Left ventricle myocardium superior (tissue), 1 donor: ENCODE data around the gene L3HYPDH. TPM values are rescaled to one million over a fixed set of nuclear protein-coding genes. Genes with fewer than 3 reads are reported as not detected.

Experiments
- ATAC-seq: fragments of 200-7000 bp; cut with Tn5 transposase; one replicate; pipeline ENCODE4 v1.9.1; 2020; ENCODE audit warnings: mild to moderate bottlenecking, moderate library complexity
- DNase-seq: peaks from one replicate; pipeline ENCODE4 v3.0.0-alpha.2; 2020
- intact Hi-C: fragments of 100-400 bp; cut with micrococcal nuclease; formaldehyde crosslinking; loops from one replicate; pipeline ENCODE4 v1.11.0; 2022
- total RNA-seq: library from RNA; stranded (reverse); fragmentation: NEBNext Ultra II Directional; extraction: Animal tissue kit (Norgen Biotek cat#: 25700); gene quantifications from one replicate; pipeline ENCODE4 v1.2.1, GENCODE V29; 2021
- donor health status: DM: no; HTN: yes; CAD: no; lungs with severe emphysema.

The L3HYPDH gene
- total RNA-seq, 1 donor from 2014 or later: 11.3 TPM

- intact Hi-C loops: no loop called here
- ATAC-seq: no peak
- DNase-seq: no peak
Observed at GRCh38 chr14:59435987-59436386, 48.2 kb downstream of the L3HYPDH start.

- intact Hi-C loops: no loop called here
- no peak for ATAC-seq
- DNase-seq: no peak
Observed at GRCh38 chr14:59435101-59435500, 49.1 kb downstream of the L3HYPDH start.

GRCh38 chr14:59429790-59430189, 54.4 kb downstream of the L3HYPDH start:
- ATAC-seq (peak; percentile 16), DNase-seq (no peak)
- intact Hi-C loops: loop anchor here (5.0 to 10.0 kb wide), 3 partner anchors 55 to 302 kb away; no protein-coding TSS in a partner anchor

- no peak for DNase-seq
- intact Hi-C loops: loop anchor here (5.0 to 10.0 kb wide), 3 partner anchors 54 to 301 kb away; no protein-coding TSS in a partner anchor
Observed at GRCh38 chr14:59428581-59429012, 55.6 kb downstream of the L3HYPDH start.

DNA sequence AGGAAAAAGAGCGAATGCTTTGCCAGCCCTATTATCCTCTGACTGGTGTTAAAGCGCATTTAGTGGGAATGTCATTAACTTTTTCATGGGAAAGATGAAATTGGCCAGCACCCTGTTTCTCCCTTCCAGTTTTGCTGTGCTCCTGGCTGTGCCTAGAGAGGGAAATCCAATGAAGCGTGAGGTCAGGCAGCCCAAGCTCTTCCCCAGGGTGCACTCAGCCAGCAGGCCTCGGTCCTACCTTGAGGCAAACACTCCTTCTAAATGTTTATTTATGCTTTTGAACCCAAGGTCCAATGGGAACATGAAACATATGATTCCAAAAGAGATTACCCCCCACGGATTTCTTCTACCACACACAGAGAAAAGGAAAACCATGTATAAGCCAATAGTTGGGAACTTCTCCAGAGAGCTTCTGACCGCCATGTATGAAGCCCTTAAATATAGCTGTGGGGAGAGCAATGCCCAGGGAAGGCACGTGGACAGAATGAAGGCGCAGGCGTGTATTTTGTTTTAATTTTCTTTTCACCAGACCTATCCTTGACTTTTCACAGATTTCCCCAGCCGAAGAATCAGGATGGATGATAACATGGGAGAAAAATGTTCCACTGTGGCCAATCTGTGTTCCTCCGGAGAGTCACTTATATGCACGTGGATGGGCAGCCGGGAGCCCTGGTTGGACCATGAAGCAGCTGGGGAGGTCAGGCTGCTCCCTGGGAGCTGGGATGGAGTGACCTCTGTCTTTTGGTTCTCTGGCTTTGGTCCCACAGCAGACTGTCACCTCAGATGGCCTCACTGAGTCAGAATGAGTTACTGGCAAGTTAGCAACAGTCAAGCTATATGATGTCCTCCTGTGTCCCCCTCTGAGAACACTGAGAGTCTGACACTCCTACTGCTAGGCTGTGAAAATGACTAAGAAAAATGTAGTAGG, 56.3 kb downstream of the L3HYPDH start:
- intact Hi-C loops: loop anchor here (5.0 to 10.0 kb wide), 3 partner anchors 53 to 301 kb away; no protein-coding TSS in a partner anchor
- peak; percentile 79 for DNase-seq
- peak; percentile 82 for ATAC-seq

More at GRCh38 chr14:59428581-59429012, 55.6 kb downstream of the L3HYPDH start:
- peak; percentile 10 for ATAC-seq

DNA sequence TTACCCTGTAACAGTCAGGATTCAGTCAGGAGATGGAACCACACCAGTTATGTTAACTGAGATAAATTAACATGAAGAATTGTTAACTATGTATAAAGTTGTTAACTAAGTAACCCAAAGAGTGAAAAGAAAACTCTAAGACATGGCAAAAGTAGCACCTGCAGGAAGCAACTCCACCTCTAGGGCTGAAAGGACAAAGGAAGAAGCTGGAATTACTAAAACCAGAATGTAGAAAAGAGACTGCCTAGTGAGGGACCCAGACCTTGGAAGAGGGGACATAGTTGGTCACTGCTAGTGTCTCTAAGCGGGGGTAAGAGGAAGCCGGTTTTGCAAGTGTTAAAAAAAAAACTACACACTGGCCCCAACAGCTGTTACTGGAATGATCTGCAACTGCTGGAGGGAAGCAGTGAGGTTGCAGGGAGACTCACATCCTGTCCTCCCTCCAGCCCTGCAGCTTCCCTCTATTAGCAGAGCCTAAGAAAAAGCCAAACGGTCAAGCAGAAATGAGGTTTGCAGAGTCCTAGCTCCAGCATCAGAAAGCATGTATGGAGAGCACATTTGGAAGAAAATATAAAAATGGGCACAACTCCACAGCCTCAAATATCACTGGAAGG, 58.8 kb downstream of the L3HYPDH start:
- no peak for DNase-seq
- intact Hi-C loops: loop anchor here (5.0 to 10.0 kb wide), 3 partner anchors 51 to 298 kb away; no protein-coding TSS in a partner anchor
- ATAC-seq: peak; percentile 57

DNA sequence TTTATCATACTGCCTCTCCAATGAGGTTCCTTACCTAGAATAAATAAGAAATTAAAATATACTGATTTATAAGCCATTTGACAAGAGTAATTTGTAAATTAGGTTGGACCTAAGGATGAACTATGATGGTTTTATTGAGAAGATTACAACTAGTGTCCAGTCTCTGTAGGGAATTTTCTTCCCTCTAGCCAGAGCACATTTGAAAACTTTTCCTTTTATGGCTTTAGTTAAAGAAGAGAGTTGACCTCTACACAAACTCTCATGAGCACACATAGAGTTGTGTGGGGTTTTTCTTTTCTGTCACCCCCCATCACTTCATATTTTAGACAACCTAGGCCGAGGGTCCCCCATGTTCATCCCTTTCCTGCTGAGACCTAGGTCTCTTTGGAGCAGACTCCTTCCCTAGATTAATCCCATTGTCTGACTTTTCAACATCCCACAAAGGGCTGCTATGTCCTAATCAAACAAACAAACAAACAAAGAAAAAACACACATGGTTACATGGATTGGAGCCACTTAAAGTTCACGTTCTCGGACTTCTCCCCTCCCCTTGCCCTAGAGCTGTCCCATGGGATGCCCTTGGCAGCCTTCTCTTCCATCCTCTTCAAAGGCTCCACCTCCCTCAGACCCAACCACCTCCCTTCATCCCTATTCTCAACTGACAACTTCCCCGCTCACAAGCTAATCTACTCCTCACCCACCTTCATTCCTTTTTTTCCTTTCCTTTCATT, 59.7 kb downstream of the L3HYPDH start:
- peak; percentile 69 for ATAC-seq
- DNase-seq: peak; percentile 79
- intact Hi-C loops: loop anchor here (5.0 to 10.0 kb wide), 3 partner anchors 50 to 297 kb away; no protein-coding TSS in a partner anchor

Other genes with a start within 250 kb of the L3HYPDH start
- 2.0 TPM for gene GPR135, start 19.0 kb downstream of the L3HYPDH start, total RNA-seq
- gene JKAMP, start 109 bp upstream of the L3HYPDH start, total RNA-seq: 27.8 TPM
- not detected for gene CCDC175, start 92.4 kb upstream of the L3HYPDH start, total RNA-seq